ENCODE measurements around the gene CDKN2B-AS1.

DNA sequence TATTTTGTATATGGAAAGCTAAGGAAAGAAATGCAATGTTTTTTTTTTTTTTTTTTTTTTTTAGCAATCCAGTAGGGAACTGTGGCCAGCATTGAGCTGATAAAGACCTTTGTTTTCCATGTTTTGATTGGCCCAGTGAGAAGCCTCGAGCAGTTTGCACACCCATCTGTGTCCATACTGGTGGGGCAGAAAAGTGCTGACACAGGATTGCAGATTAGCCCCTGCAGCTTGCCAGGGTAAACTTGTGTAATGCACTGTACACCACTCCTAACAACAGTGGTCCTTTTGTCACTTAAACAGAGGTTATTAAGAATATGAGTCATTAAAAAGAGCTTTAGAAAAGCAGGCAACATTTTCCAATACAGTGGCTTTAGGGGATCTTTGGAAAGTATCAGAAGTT is 147.3 kb downstream of the CDKN2B-AS1 start:
- TF ChIP-seq POLR2A (IDR thresholded peaks at IDR 0.05; ENCODE audit: low read depth, low read length): no peak
- no peak for TF ChIP-seq POLR2AphosphoS5 (IDR thresholded peaks at IDR 0.05; ENCODE audit: low read depth, low read length)
- no peak for TF ChIP-seq PAX5 (IDR thresholded peaks at IDR 0.05; ENCODE audit: insufficient read depth, low read length, severe bottlenecking)
- no peak for TF ChIP-seq SPI1 (IDR thresholded peaks at IDR 0.05; ENCODE audit: low read depth, low read length)
- TF ChIP-seq TAF1 (IDR thresholded peaks at IDR 0.05; ENCODE audit: low read depth, low read length): no peak

All from GM12891 (cell line).